ENCODE results near the gene TMPRSS4. TPM values are rescaled to one million over a fixed set of nuclear protein-coding genes. Genes with fewer than 3 reads are reported as not detected.

TMPRSS4 gene
- total and polyA plus RNA-seq, 2 of the 13 experiments (the other 11 are each of a cell fraction or from before 2014, with no cell fraction given), result 0.32 TPM; not detected in 1

GRCh38 chr11:118095967-118096367 lies 19.1 kb downstream of the TMPRSS4 start (continued):
- TF ChIP-seq ARID4A (CRISPR knock-in tag; IDR thresholded peaks at IDR 0.05; ENCODE audit: borderline replicate concordance) (no peak; the same call in 1 of the 2 replicates), PRDM15 (CRISPR knock-in tag; IDR thresholded peaks at IDR 0.05) (no peak), ZNF567 (CRISPR knock-in tag; IDR thresholded peaks at IDR 0.05; ENCODE audit: borderline replicate concordance) (no peak), SMC3 (IDR thresholded peaks at IDR 0.05; ENCODE audit: low read length) (no peak), FOXO1 (CRISPR knock-in tag; IDR thresholded peaks at IDR 0.05) (peak; percentile 67; the same call in 1 of the 2 replicates), RXRB (CRISPR knock-in tag; IDR thresholded peaks at IDR 0.05; ENCODE audit: borderline replicate concordance) (peak; percentile 86), ZNF331 (CRISPR knock-in tag; IDR thresholded peaks at IDR 0.05) (peak; percentile 17; the same call in 1 of the 2 replicates), CREM (IDR thresholded peaks at IDR 0.05) (peak; percentile 56; the same call in 1 of the 2 replicates), CREM (CRISPR knock-in tag; IDR thresholded peaks at IDR 0.05) (no peak), ZNF382 (CRISPR knock-in tag; IDR thresholded peaks at IDR 0.05; ENCODE audit: borderline replicate concordance) (no peak), ATM (IDR thresholded peaks at IDR 0.05; ENCODE audit: borderline replicate concordance) (no peak), ZNF616 (CRISPR knock-in tag; IDR thresholded peaks at IDR 0.05; ENCODE audit: low read depth) (no peak), JUN (CRISPR knock-in tag; IDR thresholded peaks at IDR 0.05) (no peak), UBTF (CRISPR knock-in tag; IDR thresholded peaks at IDR 0.05) (0 out of 2 replicates have a peak, but pooled peaks have one; percentile 24), LCORL (IDR thresholded peaks at IDR 0.05) (no peak), LCORL (CRISPR knock-in tag; IDR thresholded peaks at IDR 0.05) (peak; percentile 46; the same call in 1 of the 2 replicates), TEAD3 (CRISPR knock-in tag; optimal IDR thresholded peaks at IDR 0.05; ENCODE audit: borderline replicate concordance) (peak; percentile 71), HMGXB4 (CRISPR knock-in tag; IDR thresholded peaks at IDR 0.05; ENCODE audit: borderline replicate concordance in 1 of 2, low read depth in 1 of 2) (no peak), ZNF232 (CRISPR knock-in tag; IDR thresholded peaks at IDR 0.05; ENCODE audit: borderline replicate concordance) (no peak)

Measured in HepG2 (cell line).